Measurements from ENCODE around the gene BBS9.

BBS9 gene

DNA sequence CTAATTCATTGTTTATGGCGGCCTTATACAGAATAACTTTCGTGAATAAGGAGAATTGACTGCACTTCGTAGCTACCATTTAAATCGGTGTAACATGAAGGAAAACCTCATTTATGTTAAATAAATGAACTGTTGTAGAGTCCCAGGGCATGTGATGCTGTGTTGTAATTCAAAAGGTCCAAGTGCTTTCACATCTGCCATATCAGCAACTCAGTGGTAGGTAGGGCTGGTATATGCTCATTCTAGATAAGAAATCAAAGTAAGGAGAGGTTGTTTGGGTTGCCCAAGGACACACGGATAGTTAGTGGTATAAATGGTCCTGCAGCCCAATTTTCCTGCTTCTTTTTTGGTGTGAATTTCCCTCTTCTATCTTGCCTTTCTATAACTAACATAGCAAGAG, 15.8 kb downstream of the BBS9 start:
- no peak overlapping the region for H3K4me3 ChIP-seq (ENCODE audit: low read length)
- DNase-seq (ENCODE audit: low read depth), result no peak
- TF ChIP-seq CTCF (IDR thresholded peaks at IDR 0.05; ENCODE audit: insufficient read depth, low read depth, low read length, missing control alignments), result no peak

- no peak for TF ChIP-seq CTCF (IDR thresholded peaks at IDR 0.05; ENCODE audit: insufficient read depth, low read depth, low read length, missing control alignments)
- no peak for DNase-seq (ENCODE audit: low read depth)
- H3K4me3 ChIP-seq (ENCODE audit: low read length), result no peak overlapping the region
These were observed 22.7 kb downstream of the BBS9 start for GRCh38 chr7:33152087-33152486.

DNA sequence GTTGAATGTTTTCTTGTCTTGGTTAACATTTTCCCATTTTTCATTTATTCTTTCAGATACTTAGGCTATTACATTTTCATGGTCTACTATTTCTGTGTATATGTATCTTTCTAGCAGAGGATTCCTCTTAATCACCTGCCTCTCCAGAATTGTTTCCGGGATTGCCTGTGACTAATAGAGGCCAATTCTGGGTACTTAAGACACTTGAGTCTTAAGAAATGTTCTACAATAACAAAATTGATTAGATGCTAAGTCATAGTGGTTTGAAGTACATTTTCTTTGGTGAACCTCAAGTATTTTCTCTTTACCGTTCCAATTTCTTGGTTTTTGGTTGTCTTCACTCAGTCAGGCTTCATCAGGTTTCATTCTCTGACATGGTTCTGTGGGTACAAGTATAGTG, 26.4 kb downstream of the BBS9 start:
- no peak for TF ChIP-seq CTCF (IDR thresholded peaks at IDR 0.05; ENCODE audit: insufficient read depth, low read depth, low read length, missing control alignments)
- H3K4me3 ChIP-seq (ENCODE audit: low read length), result no peak overlapping the region
- peak; percentile 38 for DNase-seq (ENCODE audit: low read depth)

DNA sequence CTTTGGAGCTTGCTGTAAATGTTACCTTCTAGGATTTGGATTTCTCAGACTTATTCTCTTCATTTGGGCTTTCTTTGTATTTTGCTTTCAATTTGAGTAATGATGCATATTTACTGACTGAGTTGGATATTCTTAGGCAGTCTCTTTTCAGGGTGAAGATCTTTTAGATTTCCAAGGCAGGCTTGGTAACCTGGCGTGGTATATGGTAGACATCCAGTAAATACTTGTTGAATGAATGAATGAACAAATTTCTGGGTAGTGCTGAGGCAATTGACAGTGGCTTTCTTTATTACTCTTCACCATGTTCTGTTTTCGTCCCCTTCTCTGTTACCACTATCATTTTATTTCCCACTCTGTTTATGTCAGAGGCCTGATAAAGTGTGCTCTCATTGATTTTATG, 27.1 kb downstream of the BBS9 start:
- TF ChIP-seq CTCF (IDR thresholded peaks at IDR 0.05; ENCODE audit: insufficient read depth, low read depth, low read length, missing control alignments), result no peak
- H3K4me3 ChIP-seq (ENCODE audit: low read length), result no peak overlapping the region
- DNase-seq (ENCODE audit: low read depth), result no peak

- TF ChIP-seq CTCF (IDR thresholded peaks at IDR 0.05; ENCODE audit: insufficient read depth, low read depth, low read length, missing control alignments), result no peak
- H3K4me3 ChIP-seq (ENCODE audit: low read length), result no peak overlapping the region
- DNase-seq (ENCODE audit: low read depth), result no peak
These were observed 27.9 kb downstream of the BBS9 start for GRCh38 chr7:33157311-33157710.

GRCh38 chr7:33157781-33158180, 28.4 kb downstream of the BBS9 start:
- no peak overlapping the region for H3K4me3 ChIP-seq (ENCODE audit: low read length)
- DNase-seq (ENCODE audit: low read depth), result no peak
- no peak for TF ChIP-seq CTCF (IDR thresholded peaks at IDR 0.05; ENCODE audit: insufficient read depth, low read depth, low read length, missing control alignments)

DNA sequence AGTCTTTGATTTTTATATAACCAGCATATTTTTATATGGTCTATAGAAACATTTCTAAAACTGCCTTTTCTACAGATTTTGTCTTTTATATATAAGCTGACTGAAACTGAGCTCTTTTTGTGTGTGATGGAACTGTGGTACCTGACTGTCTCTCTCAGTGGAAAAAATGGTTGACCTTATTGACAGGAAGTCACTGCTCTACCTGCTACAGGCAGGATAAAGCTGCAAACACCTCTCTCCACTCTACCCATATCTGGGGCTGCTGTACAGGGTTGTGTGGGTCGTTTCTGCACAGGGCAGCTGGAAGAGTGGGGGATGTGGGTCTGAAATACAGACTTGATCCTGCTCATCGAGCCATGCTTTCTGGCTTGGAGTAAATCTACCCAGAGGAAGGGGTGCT, 48.5 kb downstream of the BBS9 start:
- no peak overlapping the region for H3K4me3 ChIP-seq (ENCODE audit: low read length)
- no peak for TF ChIP-seq CTCF (IDR thresholded peaks at IDR 0.05; ENCODE audit: insufficient read depth, low read depth, low read length, missing control alignments)
- DNase-seq (ENCODE audit: low read depth), result no peak
